GM23338 (cell line): ENCODE data around the gene MS4A4A. TPM values are rescaled to one million over a fixed set of nuclear protein-coding genes. Genes with fewer than 3 reads are reported as not detected.

ENCODE experiments used
- ATAC-seq: fragments of 200-7000 bp; cut with Tn5 transposase; 3 replicates; pipeline ENCODE4 v1.9.1; 2020
- DNase-seq: peaks from one replicate; pipeline ENCODE4 v3.0.0-alpha.2; 2015; ENCODE audit warnings: low spot score
- H2AFZ ChIP-seq: fragments of 200-600 bp; sonication (generic); 2 replicates; pipeline ENCODE4 v1.8.0; 2016; ENCODE audit warnings: antibody characterized with exemption, mild to moderate bottlenecking, moderate library complexity
- H3F3A ChIP-seq: fragments of 200-600 bp; sonication (generic); replicated peaks from 2 replicates; pipeline ENCODE4 v1.8.0; 2017; ENCODE audit warnings: antibody characterized with exemption, mixed run types, low read depth
- H3K27ac ChIP-seq: fragments of 200-600 bp; sonication (generic); 2 replicates; pipeline ENCODE4 v1.6.1; 2016; ENCODE audit warnings: low read depth
- H3K27me3 ChIP-seq: fragments of 200-600 bp; sonication (generic); 2 replicates; pipeline ENCODE4 v1.8.0; 2016; ENCODE audit warnings: mild to moderate bottlenecking, mixed run types, moderate library complexity; ENCODE audit not compliant: insufficient read depth
- H3K36me3 ChIP-seq: fragments of 200-600 bp; sonication (generic); 2 replicates; pipeline ENCODE4 v1.8.0; 2016; ENCODE audit warnings: mild to moderate bottlenecking; ENCODE audit not compliant: insufficient read depth
- H3K4me1 ChIP-seq: fragments of 200-600 bp; sonication (generic); 2 replicates; pipeline ENCODE4 v1.8.0; 2016; ENCODE audit warnings: mild to moderate bottlenecking, moderate library complexity; ENCODE audit not compliant: insufficient read depth
- H3K4me2 ChIP-seq: fragments of 200-600 bp; sonication (generic); 2 replicates; pipeline ENCODE4 v1.7.1; 2017; ENCODE audit warnings: mixed run types
- H3K4me3 ChIP-seq: fragments of 200-600 bp; sonication (generic); 2 replicates; pipeline ENCODE4 v1.6.1; 2016; ENCODE audit warnings: mixed run types
- H3K79me2 ChIP-seq: fragments of 200-600 bp; sonication (generic); replicated peaks from 2 replicates; pipeline ENCODE4 v1.8.0; 2017; ENCODE audit warnings: mild to moderate bottlenecking; ENCODE audit not compliant: insufficient read depth
- H3K9me2 ChIP-seq: fragments of 200-600 bp; sonication (generic); 2 replicates; pipeline ENCODE4 v1.8.0; 2017; ENCODE audit not compliant: insufficient read depth
- H4K20me1 ChIP-seq: fragments of 200-600 bp; sonication (generic); replicated peaks from 2 replicates; pipeline ENCODE4 v1.8.0; 2017; ENCODE audit warnings: mild to moderate bottlenecking; ENCODE audit not compliant: insufficient read depth
- H3K27ac Mint-ChIP-seq: 2 replicates; pipeline ENCODE4 v1.8.0; 2020; ENCODE audit warnings: inconsistent platforms, mild to moderate bottlenecking, moderate library complexity, mixed read lengths
- H3K27me3 Mint-ChIP-seq: 3 replicates; pipeline ENCODE4 v1.8.0; 2022; ENCODE audit warnings: low read depth, mild to moderate bottlenecking, moderate library complexity, mixed read lengths, inconsistent platforms; ENCODE audit not compliant: insufficient read depth, poor library complexity
- H3K36me3 Mint-ChIP-seq: 3 replicates; pipeline ENCODE4 v1.8.0; 2021; ENCODE audit warnings: low read depth, mild to moderate bottlenecking, inconsistent platforms, moderate library complexity, mixed read lengths
- H3K4me1 Mint-ChIP-seq: 3 replicates; pipeline ENCODE4 v1.8.0; 2020; ENCODE audit warnings: mild to moderate bottlenecking, inconsistent platforms, mixed read lengths
- H3K4me3 Mint-ChIP-seq: 3 replicates; pipeline ENCODE4 v1.8.0; 2021; ENCODE audit warnings: moderate library complexity, mild to moderate bottlenecking, inconsistent platforms, mixed read lengths
- H3K9me3 Mint-ChIP-seq: 3 replicates; pipeline ENCODE4 v1.8.0; 2020; ENCODE audit warnings: moderate library complexity, mild to moderate bottlenecking, inconsistent platforms, mixed read lengths
- CREB1 ChIP-seq: fragments of 250-450 bp; sonication (Bioruptor Pico); IDR thresholded peaks from 2 replicates; pipeline ENCODE4 v1.5.0; 2020; ENCODE audit warnings: low read depth, mild to moderate bottlenecking, moderate library complexity
- ETS1 ChIP-seq: IDR thresholded peaks from 2 replicates; pipeline ENCODE4 v1.6.1; 2016; ENCODE audit warnings: antibody characterized with exemption
- EZH2 ChIP-seq: fragments of 200-600 bp; sonication (generic); IDR thresholded peaks from one replicate; pipeline ENCODE4 v1.8.0; 2017; ENCODE audit warnings: antibody characterized with exemption, mild to moderate bottlenecking, low read depth; ENCODE audit not compliant: unreplicated experiment
- EZH2phosphoT487 ChIP-seq: fragments of 200-600 bp; sonication (generic); IDR thresholded peaks from one replicate; pipeline ENCODE4 v1.8.1; 2018; ENCODE audit warnings: antibody characterized with exemption; ENCODE audit not compliant: unreplicated experiment
- JUNB ChIP-seq: IDR thresholded peaks from one replicate; pipeline ENCODE4 v1.6.1; 2016; ENCODE audit warnings: antibody characterized with exemption; ENCODE audit not compliant: unreplicated experiment
- NANOG ChIP-seq: IDR thresholded peaks from 2 replicates; pipeline ENCODE4 v1.6.1; 2016; ENCODE audit warnings: antibody characterized with exemption, borderline replicate concordance
- POLR2AphosphoS5 ChIP-seq: IDR thresholded peaks from 2 replicates; pipeline ENCODE4 v1.6.1; 2016; ENCODE audit warnings: antibody characterized with exemption, low read depth
- REST ChIP-seq: IDR thresholded peaks from one replicate; pipeline ENCODE4 v1.6.1; 2018; ENCODE audit warnings: antibody characterized with exemption; ENCODE audit not compliant: unreplicated experiment
- STAT1 ChIP-seq: IDR thresholded peaks from one replicate; pipeline ENCODE4 v1.6.1; 2016; ENCODE audit warnings: antibody characterized with exemption; ENCODE audit not compliant: unreplicated experiment
- ZNF114 ChIP-seq: fragments of 250-450 bp; sonication (Bioruptor Pico); IDR thresholded peaks from 2 replicates; pipeline ENCODE4 v1.5.0; 2020; ENCODE audit warnings: mild to moderate bottlenecking, moderate library complexity
- ZNF331 ChIP-seq: fragments of 250-450 bp; sonication (Bioruptor Pico); IDR thresholded peaks from 2 replicates; pipeline ENCODE4 v1.5.0; 2020; ENCODE audit warnings: low read depth, mild to moderate bottlenecking, moderate library complexity
- ZNF462 ChIP-seq: fragments of 250-450 bp; sonication (Bioruptor Pico); IDR thresholded peaks from 2 replicates; pipeline ENCODE4 v1.5.0; 2020; ENCODE audit warnings: mild to moderate bottlenecking, moderate library complexity
- polyA plus RNA-seq: library from polyadenylated mRNA; unstranded; fragments of >200 nt; fragmentation: Nextera tagmentation; extraction: Ambion mirVana; gene quantifications from 2 replicates; pipeline ENCODE4 v1.2.1, GENCODE V29; 2016
- total RNA-seq: library from RNA; depleted of rRNA; stranded (reverse); fragments of >200 nt; shearing (Covaris generic); gene quantifications from 2 replicates; pipeline ENCODE4 v1.2.3, GENCODE V29; 2014
- TF ChIP-seq, protein P1 (sequence below), 2 experiments: fragments of 200-600 bp in 1 of 2; sonication (generic) in 1 of 2; conservative IDR thresholded peaks; 2 replicates each; pipeline versions ENCODE4 v1.5.1 to v1.6.1; 2016 to 2017; ENCODE audit warnings: antibody characterized with exemption in 2 of 2, low read depth in 2 of 2, mild to moderate bottlenecking in 2 of 2, moderate library complexity in 1 of 2

The MS4A4A gene
- total and polyA plus RNA-seq, 2 experiments from 2014 or later, result not detected

- H3K27ac ChIP-seq, result no peak overlapping the region
- no peak overlapping the region for H3K27ac Mint-ChIP-seq
These were observed 11.7 kb downstream of the MS4A4A start for GRCh38 chr11:60292145-60292544.

More at GRCh38 chr11:60292145-60292544, 11.7 kb downstream of the MS4A4A start:
- Histone ChIP-seq H2AFZ (no peak overlapping the region), H3K36me3 (no peaks in the 10 kb centered on the region), H3K9me2 (peaks cover 8% of the 10 kb centered on the region; the same call in 1 of the 2 replicates), H3F3A (no peaks in the 10 kb centered on the region), H3K79me2 (no peaks in the 10 kb centered on the region), H3K4me3 (no peak overlapping the region), H4K20me1 (no peaks in the 10 kb centered on the region), H3K27me3 (no peaks in the 10 kb centered on the region), H3K4me2 (no peak overlapping the region), H3K4me1 (no peaks in the 10 kb centered on the region)
- no peaks in the 10 kb centered on the region for H3K27me3 Mint-ChIP-seq
- H3K4me3 Mint-ChIP-seq, result no peak overlapping the region
- no peak for ATAC-seq
- peaks cover 21% of the 10 kb centered on the region for H3K36me3 Mint-ChIP-seq
- peaks cover 29% of the 10 kb centered on the region for H3K9me3 Mint-ChIP-seq
- no peak for DNase-seq
- TF ChIP-seq EZH2 (no peak), ZNF462 (CRISPR knock-in tag) (no peak), ZNF114 (no peak), NANOG (no peak), JUNB (no peak), REST (no peak), POLR2AphosphoS5 (no peak), STAT1 (no peak), CREB1 (CRISPR knock-in tag) (no peak), EZH2phosphoT487 (no peak), ETS1 (no peak), ZNF331 (no peak)
- TF ChIP-seq, protein P1, sequence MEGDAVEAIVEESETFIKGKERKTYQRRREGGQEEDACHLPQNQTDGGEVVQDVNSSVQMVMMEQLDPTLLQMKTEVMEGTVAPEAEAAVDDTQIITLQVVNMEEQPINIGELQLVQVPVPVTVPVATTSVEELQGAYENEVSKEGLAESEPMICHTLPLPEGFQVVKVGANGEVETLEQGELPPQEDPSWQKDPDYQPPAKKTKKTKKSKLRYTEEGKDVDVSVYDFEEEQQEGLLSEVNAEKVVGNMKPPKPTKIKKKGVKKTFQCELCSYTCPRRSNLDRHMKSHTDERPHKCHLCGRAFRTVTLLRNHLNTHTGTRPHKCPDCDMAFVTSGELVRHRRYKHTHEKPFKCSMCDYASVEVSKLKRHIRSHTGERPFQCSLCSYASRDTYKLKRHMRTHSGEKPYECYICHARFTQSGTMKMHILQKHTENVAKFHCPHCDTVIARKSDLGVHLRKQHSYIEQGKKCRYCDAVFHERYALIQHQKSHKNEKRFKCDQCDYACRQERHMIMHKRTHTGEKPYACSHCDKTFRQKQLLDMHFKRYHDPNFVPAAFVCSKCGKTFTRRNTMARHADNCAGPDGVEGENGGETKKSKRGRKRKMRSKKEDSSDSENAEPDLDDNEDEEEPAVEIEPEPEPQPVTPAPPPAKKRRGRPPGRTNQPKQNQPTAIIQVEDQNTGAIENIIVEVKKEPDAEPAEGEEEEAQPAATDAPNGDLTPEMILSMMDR (conservative IDR thresholded peaks at IDR 0.05; ENCODE audit: low read depth in 2 of 2), result no peak
- H3K4me1 Mint-ChIP-seq, result no peaks in the 10 kb centered on the region
